K562 (cell line): ENCODE results near the gene F12. TPM values are rescaled to one million over a fixed set of nuclear protein-coding genes. Genes with fewer than 3 reads are reported as not detected.

Source experiments
- ATAC-seq: fragments of 200-7000 bp; cut with Tn5 transposase; 3 replicates; pipeline ENCODE4 v1.9.1; 2020; ENCODE audit warnings: moderate library complexity
- BruUV-seq: library from RNA; stranded (reverse); fragments of 400-500 nt; replicated peaks from 2 replicates; lab custom pipeline; 2021; lab: Mats Ljungman, UMichigan
- CTCF ChIA-PET: fragments of 300-600 bp; formaldehyde crosslinking; extraction: SDS; loops from one replicate; lab custom pipeline; 2021; ENCODE audit warnings: low intra/inter-chr PET ratio; lab: Yijun Ruan, JAX
- POLR2A ChIA-PET: fragments of 300-600, 350-650 bp; sonication (Branson Sonifier 250); formaldehyde crosslinking; extraction: SDS; loops from one replicate; lab custom pipeline; 2021; ENCODE audit warnings: antibody characterized with exemption, inconsistent platforms; lab: Yijun Ruan, JAX
- DNase-seq, 4 experiments: peaks; one replicate each; pipeline versions ENCODE4 v3.0.0 to v3.0.0-alpha.2; 2011 to 2018; ENCODE audit warnings: low spot score in 3 of 4, mixed read lengths in 3 of 4; ENCODE audit errors: extremely low read depth in 1 of 4
- FAIRE-seq: peaks from 2 replicates; lab custom pipeline; 2011; peaks lifted over from hg19 to GRCh38; lab: Jason Lieb, UNC
- H2AFZ ChIP-seq: 2 replicates; pipeline ENCODE4 v1.6.0; 2011; ENCODE audit warnings: low read depth, low read length, control low read depth, inconsistent platforms
- H3K27ac ChIP-seq: fragments of 200-600 bp; 3 replicates; pipeline ENCODE4 v1.8.0; 2011; ENCODE audit warnings: low read depth, mild to moderate bottlenecking, control low read depth, inconsistent platforms, low read length, moderate library complexity, mixed read lengths; ENCODE audit errors: extremely low read depth
- H3K27me3 ChIP-seq, 2 experiments: fragments of 300-600 bp in 1 of 2; 2 replicates in 1 of 2; 3 replicates in 1 of 2; pipeline versions ENCODE4 v1.6.0 to v1.8.0; 2011; ENCODE audit warnings: inconsistent platforms in 2 of 2, low read length in 2 of 2, mild to moderate bottlenecking in 1 of 2, mixed read lengths in 1 of 2, moderate library complexity in 1 of 2; ENCODE audit not compliant: control insufficient read depth in 2 of 2, insufficient read depth in 2 of 2
- H3K36me3 ChIP-seq: fragments of 300-600 bp; 3 replicates; pipeline ENCODE4 v1.8.0; 2011; ENCODE audit warnings: mild to moderate bottlenecking, low read length, inconsistent platforms; ENCODE audit not compliant: control insufficient read depth, insufficient read depth
- H3K4me1 ChIP-seq, 2 experiments: fragments of 200-600 bp in 1 of 2; replicated peaks in 1 of 2; 2 replicates in 1 of 2; 3 replicates in 1 of 2; pipeline versions ENCODE4 v1.5.1 to v1.8.0; 2011; ENCODE audit warnings: inconsistent platforms in 2 of 2, low read length in 2 of 2, mild to moderate bottlenecking in 1 of 2, mixed read lengths in 1 of 2, moderate library complexity in 1 of 2; ENCODE audit not compliant: control insufficient read depth in 2 of 2, insufficient read depth in 2 of 2
- H3K4me2 ChIP-seq: 2 replicates; pipeline ENCODE4 v1.6.1; 2011; ENCODE audit warnings: low read length, control low read depth, inconsistent platforms, mixed read lengths; ENCODE audit not compliant: insufficient read depth
- H3K4me3 ChIP-seq: fragments of 200-600 bp; sonication (generic), shearing (Covaris generic); 2 replicates; pipeline ENCODE4 v1.5.1; 2016; ENCODE audit warnings: control low read depth, inconsistent platforms
- H3K79me2 ChIP-seq: fragments of 200-600 bp; 3 replicates; pipeline ENCODE4 v1.8.0; 2011; ENCODE audit warnings: low read length, inconsistent platforms; ENCODE audit not compliant: control insufficient read depth, insufficient read depth
- H3K9ac ChIP-seq, 2 experiments: 2 replicates each; pipeline versions ENCODE4 v1.6.0 to v1.6.1; 2011; ENCODE audit warnings: low read depth in 2 of 2, low read length in 2 of 2, control low read depth in 1 of 2, inconsistent platforms in 1 of 2, mild to moderate bottlenecking in 1 of 2, mixed read lengths in 1 of 2; ENCODE audit not compliant: insufficient read depth in 1 of 2
- H3K9me1 ChIP-seq: one replicate; pipeline ENCODE4 v1.6.0; 2011; ENCODE audit warnings: inconsistent platforms, mild to moderate bottlenecking, low read length, moderate library complexity; ENCODE audit not compliant: control insufficient read depth, insufficient read depth
- H3K9me3 ChIP-seq: replicated peaks from 2 replicates; pipeline ENCODE4 v1.5.1; 2011; ENCODE audit warnings: low read depth, low read length, inconsistent platforms; ENCODE audit not compliant: control insufficient read depth, insufficient read depth
- H4K20me1 ChIP-seq: replicated peaks from 2 replicates; pipeline ENCODE4 v1.6.1; 2011; ENCODE audit warnings: low read length, inconsistent platforms, mixed read lengths; ENCODE audit not compliant: control insufficient read depth, insufficient read depth
- ADNP ChIP-seq: fragments of 200-800 bp; sonication (Bioruptor generic); IDR thresholded peaks from 2 replicates; pipeline ENCODE4 v1.6.1; 2016; ENCODE audit warnings: missing genetic modification characterization, missing compliant biosample characterization
- BACH1 ChIP-seq: fragments of 200-800 bp; sonication (Bioruptor generic); IDR thresholded peaks from 2 replicates; pipeline ENCODE4 v1.6.1; 2016; ENCODE audit warnings: missing genetic modification characterization, missing compliant biosample characterization
- CHD2 ChIP-seq: IDR thresholded peaks from 2 replicates; pipeline ENCODE4 v1.6.1; 2011; ENCODE audit warnings: low read depth, low read length
- CREB3L1 ChIP-seq: fragments of 450-650 bp; IDR thresholded peaks from 2 replicates; pipeline ENCODE4 v1.6.1; 2014; ENCODE audit warnings: low read depth, mild to moderate bottlenecking, moderate library complexity, borderline replicate concordance
- ERF ChIP-seq: fragments of 450-650 bp; formaldehyde crosslinking; IDR thresholded peaks from 2 replicates; pipeline ENCODE4 v1.4.0; 2020; ENCODE audit warnings: mild to moderate bottlenecking, mixed read lengths
- HNRNPL ChIP-seq: fragments of 200-400 bp; formaldehyde crosslinking; IDR thresholded peaks from 2 replicates; pipeline ENCODE4 v1.6.1; 2017; ENCODE audit warnings: low read depth, mild to moderate bottlenecking, low read length
- KDM4B ChIP-seq, 2 experiments: fragments of 450-650 bp in 1 of 2; sonication (generic) in 1 of 2; IDR thresholded peaks; 2 replicates each; pipeline ENCODE4 v1.6.1; 2016 to 2017; ENCODE audit warnings: borderline replicate concordance in 2 of 2, antibody characterized with exemption in 1 of 2, low read depth in 1 of 2, mild to moderate bottlenecking in 1 of 2
- NFE2L1 ChIP-seq: fragments of 450-650 bp; IDR thresholded peaks from 2 replicates; pipeline ENCODE4 v1.6.1; 2016; ENCODE audit warnings: missing genetic modification characterization, low read depth, mild to moderate bottlenecking, missing compliant biosample characterization, moderate library complexity, borderline replicate concordance
- PHB2 ChIP-seq: fragments of 450-650 bp; IDR thresholded peaks from 2 replicates; pipeline ENCODE4 v1.6.1; 2017; ENCODE audit warnings: low read depth
- POU5F1 ChIP-seq: fragments of 150-350 bp; IDR thresholded peaks from 2 replicates; pipeline ENCODE4 v1.6.1; 2014; ENCODE audit warnings: borderline replicate concordance, low read length, low read depth, mild to moderate bottlenecking; ENCODE audit not compliant: partially characterized antibody
- PREB ChIP-seq: sonication (generic); formaldehyde crosslinking; IDR thresholded peaks from 2 replicates; pipeline ENCODE4 v1.8.1; 2023; ENCODE audit warnings: mild to moderate bottlenecking, missing genetic modification reagents
- PTRF ChIP-seq: fragments of 450-650 bp; IDR thresholded peaks from 2 replicates; pipeline ENCODE4 v1.6.1; 2016; ENCODE audit warnings: mild to moderate bottlenecking, missing genetic modification characterization, missing compliant biosample characterization
- SMC3 ChIP-seq: conservative IDR thresholded peaks from 2 replicates; pipeline ENCODE4 v1.6.1; 2011; ENCODE audit warnings: low read depth, low read length, improper control_type of control experiment; ENCODE audit not compliant: insufficient read depth
- TOE1 ChIP-seq, 2 experiments: fragments of 450-650 bp in 1 of 2; sonication (generic) in 1 of 2; formaldehyde crosslinking in 1 of 2; IDR thresholded peaks; 2 replicates each; pipeline versions ENCODE4 v1.7.1 to v1.8.0; 2016 to 2022; ENCODE audit warnings: borderline replicate concordance in 2 of 2, mild to moderate bottlenecking in 2 of 2, antibody characterized with exemption in 1 of 2, inconsistent platforms in 1 of 2, low read depth in 1 of 2, missing genetic modification reagents in 1 of 2, moderate library complexity in 1 of 2
- USF2 ChIP-seq: sonication (generic); formaldehyde crosslinking; IDR thresholded peaks from 2 replicates; pipeline ENCODE4 v1.5.0; 2020; ENCODE audit warnings: missing genetic modification reagents
- ZNF280B ChIP-seq: fragments of 250-450 bp; sonication (Bioruptor Pico); IDR thresholded peaks from 2 replicates; pipeline ENCODE4 v1.5.1; 2021; ENCODE audit warnings: mild to moderate bottlenecking
- WGBS: fragments of 100-300 bp; shearing (Covaris generic); methylation state at CpG from one replicate; pipeline ENCODE4 v1.1.6; 2016; ENCODE audit warnings: low coverage, mixed read lengths; ENCODE audit not compliant: insufficient coverage; ENCODE audit errors: missing lambda C conversion rate; 5-methylcytosine and 5-hydroxymethylcytosine counted together
- in situ Hi-C: fragments of 300-500 bp; cut with MboI; formaldehyde crosslinking; loops from 4 replicates; pipeline ENCODE4 v1.15.0; 2018; ENCODE audit warnings: inconsistent platforms, mixed read lengths
- intact Hi-C: fragments of 100-400 bp; cut with micrococcal nuclease; formaldehyde crosslinking; loops from 2 replicates; pipeline ENCODE4 v1.14.2; 2022
- polyA plus RNA-seq, 8 experiments: library from polyadenylated mRNA; depleted of rRNA in 4 of 8; stranded (reverse) in 5 of 8; unstranded in 3 of 8; fragments of >200 nt; fragmentation: Nextera tagmentation in 2 of 8; fragmentation: Illumina TruSeq in 1 of 8; extraction: Ambion mirVana in 2 of 8; extraction: Trizol in 1 of 8; gene quantifications; 2 replicates each; pipeline versions ENCODE4 v1.2.1 to v1.2.3, GENCODE V29; 2011 to 2014; ENCODE audit warnings: inconsistent platforms in 1 of 8, missing spikeins in 1 of 8
- total RNA-seq, 7 experiments: library from RNA; depleted of rRNA in 6 of 7; stranded (reverse); fragments of >200 nt in 6 of 7; fragmentation: Illumina TruSeq in 2 of 7; extraction: Trizol in 2 of 7; gene quantifications; 2 replicates each; pipeline versions ENCODE4 v1.2.1 to v1.2.3, GENCODE V29; 2011 to 2021; ENCODE audit warnings: low replicate concordance in 1 of 7

Gene F12
- total and polyA plus RNA-seq, 9 of the 15 experiments (the other 6 are each of a cell fraction or from before 2014, with no cell fraction given): 0.59 to 18.3 (median 3.6) TPM

- no TSS peak for BruUV-seq
- 0 out of 4 replicates have a peak overlapping the region, but pooled peaks of 1 of the 2 experiments have one; percentile 21 for H3K9ac ChIP-seq
- H3K27ac ChIP-seq: no peak overlapping the region
- in situ Hi-C loops: loop anchor here (5.0 kb wide), 1 partner anchor 56 kb away; no protein-coding TSS in a partner anchor
- DNase-seq (no peak), FAIRE-seq (no peak), ATAC-seq (no peak)
- H4K20me1 ChIP-seq: peaks cover 23% of the 10 kb centered on the region
- H3K4me1 ChIP-seq: peaks cover 19 to 43% of the 10 kb centered on the region in 2 experiments
- no peak overlapping the region for H3K4me2 ChIP-seq
- no peaks in the 10 kb centered on the region for H3K79me2 ChIP-seq
- intact Hi-C loops: no loop called here
- H3K9me1 ChIP-seq: peaks cover 3% of the 10 kb centered on the region
- no peaks in the 10 kb centered on the region for H3K9me3 ChIP-seq
- H3K27me3 ChIP-seq: no peaks in the 10 kb centered on the region
- no peak overlapping the region for H3K4me3 ChIP-seq
- no peaks in the 10 kb centered on the region for H3K36me3 ChIP-seq
- no peak overlapping the region for H2AFZ ChIP-seq
- 44% methylated on average over 6 of the region's 6 CpGs for WGBS
- CTCF ChIA-PET: interaction anchor here (1.9 kb wide), 1 partner anchor 44 kb away, joined by 9 read pairs; no protein-coding TSS in a partner anchor
- POLR2A ChIA-PET: interaction anchor here (0.6 to 11.8 kb wide), 9 partner anchors 9 to 58 kb away, joined by 3 to 210 read pairs (median 4); partner anchors contain the start of gene GRK6
- TF ChIP-seq BACH1 (tag): no peak
- no peak for TF ChIP-seq ZNF280B (CRISPR knock-in tag)
- TF ChIP-seq PTRF (tag): no peak
- no peak for TF ChIP-seq TOE1 (IDR thresholded peaks at IDR 0.05; ENCODE audit: borderline replicate concordance)
- no peak for TF ChIP-seq TOE1 (CRISPR knock-in tag; IDR thresholded peaks at IDR 0.05; ENCODE audit: borderline replicate concordance, low read depth)
- no peak for TF ChIP-seq ADNP (tag)
- TF ChIP-seq CREB3L1: no peak
- no peak for TF ChIP-seq ERF (CRISPR knock-in tag)
- TF ChIP-seq SMC3: no peak
- TF ChIP-seq POU5F1: no peak
- TF ChIP-seq PHB2: no peak
- TF ChIP-seq CHD2: 0 out of 2 replicates have a peak, but pooled peaks have one; percentile 3
- TF ChIP-seq NFE2L1 (tag): no peak
- peak; percentile 9 for TF ChIP-seq HNRNPL
- TF ChIP-seq USF2 (CRISPR knock-in tag): no peak
- no peak for TF ChIP-seq PREB (CRISPR knock-in tag)
- TF ChIP-seq KDM4B (IDR thresholded peaks at IDR 0.05; ENCODE audit: borderline replicate concordance in 2 of 2, low read depth in 1 of 2): no peak
Observed at GRCh38 chr5:177448244-177448950, 39.0 kb upstream of the F12 start.
